NCI-H748 (cell line): ENCODE data around the gene MTOR.

ENCODE experiments used
- DNase-seq: peaks from one replicate; lab custom pipeline; 2025; ENCODE audit not compliant: unreplicated experiment; lab: John Stamatoyannopoulos, UW

The MTOR gene

DNA sequence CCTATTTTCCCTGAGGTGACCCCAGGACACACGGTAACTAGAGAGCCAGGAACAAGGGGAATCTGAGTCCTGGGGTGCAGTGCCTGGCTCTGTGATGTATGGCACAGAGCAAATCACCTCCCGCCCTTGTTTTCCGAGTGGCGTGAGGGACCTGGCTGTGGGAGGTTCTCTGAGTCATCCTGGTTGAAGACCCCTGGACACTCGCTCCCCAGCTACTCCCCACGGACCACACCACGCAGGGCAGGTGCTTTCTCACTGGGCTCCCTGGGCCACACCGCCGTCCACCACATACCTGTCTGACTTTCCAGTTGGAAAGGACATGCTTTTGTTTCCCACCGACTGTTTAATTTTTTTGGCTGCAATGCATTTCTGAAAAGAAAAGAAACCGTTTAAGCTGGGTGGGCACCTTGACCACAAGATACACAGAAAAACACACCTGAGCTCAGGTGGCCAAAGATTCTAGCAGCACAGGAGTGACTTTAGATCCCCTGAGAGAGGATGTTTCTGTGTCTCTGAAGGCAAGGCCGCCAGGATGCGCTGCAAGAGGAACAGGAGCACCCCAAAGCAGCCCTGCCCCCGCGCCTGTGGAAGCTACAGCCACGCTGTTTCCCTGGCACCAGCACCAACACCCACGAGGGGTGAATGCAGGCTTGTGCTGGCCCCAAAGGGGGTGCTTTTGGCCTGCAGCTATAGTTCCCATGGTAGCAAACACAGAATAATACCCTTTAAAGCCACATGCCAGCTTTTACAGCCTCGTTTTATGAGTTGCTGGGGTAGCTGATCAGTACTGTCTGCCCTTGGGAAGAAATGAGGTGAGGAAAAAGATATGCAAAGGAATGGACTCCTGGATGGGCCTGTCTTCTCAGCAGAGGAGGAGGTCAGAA is 194.4 kb downstream of the MTOR start:
- no peak for DNase-seq

DNA sequence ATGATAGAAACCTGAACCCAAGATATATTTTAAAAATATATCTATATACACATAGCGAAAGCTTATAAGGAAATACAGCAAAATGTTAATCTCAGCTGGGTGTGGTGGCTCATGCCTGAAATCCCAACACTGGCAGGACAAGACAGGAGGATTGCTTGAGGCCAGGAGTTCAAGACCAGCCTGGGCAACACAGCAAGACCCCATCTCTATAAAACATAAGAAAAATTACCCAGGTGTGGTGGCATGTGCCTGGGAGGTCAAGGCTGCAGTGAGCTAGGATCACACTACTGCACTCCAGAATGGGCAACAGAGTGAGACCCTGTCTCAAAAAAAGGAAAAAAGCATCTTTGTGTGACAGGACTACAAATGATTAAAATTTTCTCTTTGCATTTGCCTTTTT is 196.6 kb downstream of the MTOR start:
- DNase-seq, result no peak

DNA sequence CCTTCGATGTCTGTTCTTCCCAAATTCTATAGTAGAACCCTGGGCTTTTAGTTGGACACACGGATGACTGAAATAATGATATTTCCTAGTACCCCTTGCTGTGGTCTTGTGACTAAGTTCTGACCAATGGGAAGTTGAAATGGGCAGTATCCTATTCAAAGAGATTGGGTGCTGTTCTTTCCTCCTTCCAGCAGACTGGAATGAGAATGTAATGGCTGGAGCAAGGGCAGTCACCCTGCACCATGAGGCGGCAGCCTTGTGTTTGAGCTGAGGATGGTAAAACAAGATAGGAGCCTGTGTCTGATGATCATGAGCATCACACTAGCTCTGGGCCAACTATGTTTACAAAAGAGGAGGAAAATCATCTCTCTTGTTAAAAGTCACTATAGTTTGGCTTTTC is 197.4 kb downstream of the MTOR start:
- no peak for DNase-seq

DNA sequence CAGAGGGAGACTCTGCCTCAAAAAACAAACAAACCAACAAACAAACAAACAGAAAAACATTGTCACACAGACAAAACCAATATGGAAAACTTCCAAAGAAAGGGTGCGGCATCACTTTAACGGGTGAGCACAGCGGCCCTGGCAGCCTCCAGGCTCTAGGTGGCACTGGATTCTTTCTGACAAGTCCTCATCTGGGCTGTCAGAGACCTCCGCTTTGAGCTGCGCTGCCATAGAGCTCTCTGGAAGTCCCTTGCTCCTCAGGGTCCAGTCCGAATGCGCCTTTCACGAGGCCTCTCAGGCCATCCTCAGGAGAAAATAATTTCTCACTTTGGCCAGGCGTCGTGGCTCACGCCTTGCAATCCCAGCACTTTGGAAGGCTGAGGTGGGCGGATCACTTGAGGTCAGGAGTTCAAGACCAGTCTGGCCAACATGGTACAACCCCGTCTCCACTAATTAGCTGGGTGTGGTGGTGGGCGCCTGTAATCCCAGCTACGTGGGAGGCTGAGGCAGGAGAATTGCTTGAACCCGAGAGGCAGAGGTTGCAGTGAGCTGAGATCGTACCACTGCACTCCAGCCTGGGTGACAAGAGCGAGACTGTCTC is 198.3 kb downstream of the MTOR start:
- DNase-seq, result peak; percentile 6

DNA sequence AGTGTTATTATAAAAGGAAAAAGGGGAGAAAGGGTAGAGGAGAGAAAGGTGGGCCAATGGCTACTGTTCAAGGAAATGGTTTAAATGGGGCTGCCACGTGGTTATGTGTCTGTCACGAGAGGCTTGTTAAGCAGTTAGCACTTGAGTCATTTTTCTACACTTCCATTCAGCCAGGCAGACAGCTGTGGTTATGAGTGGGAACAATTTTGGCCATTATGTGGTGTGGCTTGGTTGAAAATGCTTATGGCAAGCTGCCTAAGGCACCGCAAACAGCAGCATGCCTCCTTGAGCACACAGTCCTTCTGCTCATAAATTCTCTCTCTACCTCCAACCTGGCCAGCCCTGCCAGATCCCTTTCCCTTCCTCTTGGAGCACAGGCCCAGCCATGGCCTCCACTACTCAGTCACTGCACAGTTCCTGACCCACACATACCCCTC is 199.4 kb downstream of the MTOR start:
- no peak for DNase-seq

DNA sequence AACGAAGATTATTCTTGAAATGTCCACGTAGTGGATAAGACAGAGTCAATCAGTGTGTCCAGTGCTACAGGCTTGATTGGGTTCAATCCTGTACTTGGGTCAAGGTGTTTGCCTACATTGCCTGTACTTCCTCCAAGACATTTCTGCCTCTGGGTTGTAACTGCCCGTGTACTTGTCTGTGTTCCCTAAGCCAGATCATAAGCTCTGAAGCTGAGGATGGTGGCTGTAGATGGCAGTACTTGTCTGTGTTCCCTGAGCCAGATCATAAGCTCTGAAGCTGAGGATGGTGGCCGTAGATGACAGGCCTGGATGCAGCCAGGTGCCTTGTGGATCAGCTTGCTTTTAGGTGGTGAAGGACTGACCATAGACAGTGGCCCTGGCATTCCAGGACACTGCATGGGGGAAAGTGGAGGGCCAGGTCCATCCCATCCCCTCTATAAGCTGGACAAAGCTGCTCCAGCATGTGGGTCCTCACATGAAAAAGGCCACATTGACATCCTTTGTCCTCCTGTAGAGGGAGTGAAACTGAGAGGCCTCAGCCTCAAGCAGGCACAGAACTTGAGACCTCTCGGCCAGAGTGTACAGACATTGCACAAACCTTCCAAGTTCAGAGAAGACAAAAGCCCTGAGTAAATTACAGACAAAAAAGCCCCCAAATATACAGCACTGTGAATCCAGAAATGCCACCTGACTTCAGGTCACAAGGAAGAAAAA is 200.5 kb downstream of the MTOR start:
- DNase-seq, result no peak

DNA sequence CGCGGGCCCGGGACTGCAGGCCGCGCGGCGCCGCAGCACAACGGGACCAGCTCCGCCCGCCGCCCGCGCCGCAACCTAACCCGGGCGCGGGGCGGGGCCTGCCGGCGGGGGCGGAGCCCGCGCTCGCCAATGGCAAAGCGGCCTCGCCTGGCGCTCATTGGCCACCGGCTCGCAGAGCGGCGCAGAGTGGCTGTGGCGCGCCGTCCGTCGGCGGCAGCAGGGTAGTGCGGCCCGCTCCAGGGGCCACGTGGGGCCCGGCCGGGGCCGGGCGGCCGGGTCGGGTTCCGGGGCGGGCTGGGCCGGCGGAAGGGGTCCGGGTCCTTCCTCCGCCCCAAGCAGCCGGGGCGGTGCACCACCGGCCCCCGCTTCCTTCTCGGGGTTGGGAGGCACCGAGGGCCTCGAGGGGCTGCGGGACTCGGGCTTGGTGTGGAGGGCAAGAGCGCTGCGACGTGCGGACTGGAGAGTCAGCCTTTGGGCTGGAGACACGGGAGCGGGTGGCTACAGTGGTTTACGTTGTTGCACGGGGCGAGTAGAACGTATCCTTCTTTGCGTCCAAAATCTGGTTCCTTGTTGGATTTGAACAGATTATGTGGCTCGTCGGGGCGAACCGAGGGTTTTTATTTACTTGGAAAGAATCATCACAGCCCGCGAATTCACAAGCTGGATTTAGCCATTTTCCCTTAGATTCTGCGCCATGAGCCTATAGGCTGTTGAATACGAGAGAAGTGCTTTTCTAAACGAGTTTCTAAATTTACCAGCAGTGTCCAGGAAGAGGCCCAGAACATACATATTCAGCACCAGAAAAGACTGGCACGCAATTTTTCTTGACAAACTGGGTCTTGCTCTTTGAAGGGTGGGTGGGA is 202.2 kb downstream of the MTOR start, which contains the start of gene SRM:
SRM (minus strand) TSS at position 51 of the 863 bp plus-strand sequence. CDS start 75 bp downstream, outside the sequence.
- DNase-seq, result peak; percentile 88

- DNase-seq, result peak; percentile 60
Observed at GRCh38 chr1:11059155-11059967, 203.0 kb downstream of the MTOR start.

DNA sequence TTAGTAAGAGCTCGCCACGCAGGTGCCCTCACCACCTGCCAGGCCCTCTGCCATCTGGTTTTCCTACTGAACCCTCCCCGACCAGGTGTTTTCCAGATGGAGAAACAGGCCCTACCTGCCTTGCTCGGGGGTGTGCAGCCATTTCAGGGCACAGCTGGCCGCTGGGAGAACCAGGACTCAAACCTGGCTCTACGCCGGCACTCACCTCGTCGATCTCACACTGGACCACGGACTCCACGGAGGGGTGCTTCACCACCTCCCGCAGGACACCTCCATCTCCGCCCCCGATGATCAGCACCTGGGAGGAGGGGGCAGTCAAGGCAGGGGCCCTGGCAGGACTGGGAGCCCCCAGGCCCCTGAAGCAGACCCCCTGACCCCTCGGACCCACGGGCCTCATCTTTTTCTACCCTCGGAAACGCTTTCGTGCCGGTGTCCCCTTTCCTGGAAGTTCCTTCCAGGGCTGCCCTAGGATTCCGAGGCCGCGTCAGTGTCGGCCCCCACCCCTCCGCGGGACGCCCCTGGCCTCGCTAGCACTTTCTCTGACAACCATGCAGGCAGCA is 203.7 kb downstream of the MTOR start:
- DNase-seq, result peak; percentile 1

DNA sequence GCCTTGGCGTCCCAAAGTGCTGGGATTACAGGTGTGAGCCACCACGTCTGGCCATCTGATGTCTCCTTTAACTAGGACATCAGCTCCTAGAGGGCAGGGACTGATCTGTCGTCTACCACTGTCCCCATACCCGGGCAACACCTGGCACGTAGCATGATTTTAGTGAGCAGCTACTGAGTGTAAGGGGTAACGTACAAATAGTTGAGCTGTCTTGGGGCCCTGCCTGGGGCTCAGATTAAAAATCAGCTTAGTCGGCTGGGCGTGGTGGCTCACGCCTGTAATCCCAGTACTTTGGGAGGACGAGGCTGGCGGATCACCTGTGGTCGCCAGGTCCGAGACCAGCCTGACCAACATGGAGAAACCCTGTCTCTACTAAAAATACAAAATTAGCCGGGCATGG is 204.3 kb downstream of the MTOR start:
- DNase-seq, result no peak

DNA sequence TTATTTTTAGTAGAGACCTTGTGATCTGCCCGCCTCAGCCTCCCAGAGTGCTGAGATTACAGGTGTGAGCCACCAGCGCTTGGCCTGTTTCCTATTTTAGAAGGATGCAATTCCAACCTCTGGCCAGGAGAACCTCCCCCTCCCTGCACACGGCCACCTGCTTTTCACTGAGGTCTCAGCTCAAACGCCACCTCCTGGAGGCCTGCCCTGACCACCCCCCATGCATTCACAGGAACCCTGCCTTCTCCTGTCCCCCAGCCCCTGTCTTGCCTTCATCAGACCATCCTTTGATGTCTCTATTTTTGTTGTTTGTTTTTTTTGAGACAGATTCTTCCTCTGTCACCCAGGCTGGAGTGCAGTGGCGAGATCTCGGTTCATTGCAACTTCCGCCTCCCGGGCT is 204.9 kb downstream of the MTOR start:
- DNase-seq, result no peak
